ENCODE measurements around the gene TRAPPC8.

GRCh38 chr18:31976242-31976641, 33.3 kb upstream of the TRAPPC8 start:
- TF ChIP-seq CTCF (conservative IDR thresholded peaks at IDR 0.05; ENCODE audit: low read depth in 2 of 2) (no peak), REST (IDR thresholded peaks at IDR 0.05; ENCODE audit: unreplicated experiment) (no peak), EZH2 (IDR thresholded peaks at IDR 0.05; ENCODE audit: low read depth, unreplicated experiment) (no peak), JUNB (IDR thresholded peaks at IDR 0.05; ENCODE audit: unreplicated experiment) (no peak), EZH2phosphoT487 (IDR thresholded peaks at IDR 0.05; ENCODE audit: unreplicated experiment) (no peak), POLR2AphosphoS5 (IDR thresholded peaks at IDR 0.05; ENCODE audit: low read depth) (no peak), ETS1 (IDR thresholded peaks at IDR 0.05) (no peak)
